Hepatocyte (in vitro differentiated cells): Measurements from ENCODE around the gene MINK1.

ENCODE experiments used
- EZH2phosphoT487 ChIP-seq: fragments of 200-600 bp; sonication (generic); IDR thresholded peaks from one replicate; pipeline ENCODE4 v1.6.1; 2018; ENCODE audit warnings: antibody characterized with exemption, mild to moderate bottlenecking, low read depth, moderate library complexity; ENCODE audit not compliant: unreplicated experiment, severe bottlenecking
- TF ChIP-seq, protein P1 (sequence below): fragments of 200-600 bp; sonication (generic); IDR thresholded peaks from 2 replicates; pipeline ENCODE4 v1.5.1; 2016; ENCODE audit warnings: antibody characterized with exemption, mild to moderate bottlenecking; ENCODE audit not compliant: poor library complexity

DNA sequence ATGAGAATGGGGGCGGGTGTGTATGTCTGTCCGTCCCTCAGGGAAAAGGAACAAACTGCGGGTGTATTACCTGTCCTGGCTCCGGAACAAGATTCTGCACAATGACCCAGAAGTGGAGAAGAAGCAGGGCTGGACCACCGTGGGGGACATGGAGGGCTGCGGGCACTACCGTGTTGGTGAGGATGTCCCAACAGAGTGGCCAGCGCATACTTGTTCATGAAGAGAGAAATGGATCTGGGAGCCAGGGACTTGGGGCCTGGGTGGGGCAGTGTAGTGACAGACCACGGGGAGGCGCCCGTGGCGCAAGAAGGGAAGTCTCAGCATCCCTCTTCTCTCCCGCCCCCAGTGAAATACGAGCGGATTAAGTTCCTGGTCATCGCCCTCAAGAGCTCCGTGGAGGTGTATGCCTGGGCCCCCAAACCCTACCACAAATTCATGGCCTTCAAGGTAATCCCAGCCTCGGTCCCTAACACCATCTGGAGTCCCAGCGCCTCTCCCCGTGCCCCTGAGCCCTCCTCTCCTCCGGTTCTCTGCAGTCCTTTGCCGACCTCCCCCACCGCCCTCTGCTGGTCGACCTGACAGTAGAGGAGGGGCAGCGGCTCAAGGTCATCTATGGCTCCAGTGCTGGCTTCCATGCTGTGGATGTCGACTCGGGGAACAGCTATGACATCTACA lies 62.7 kb downstream of the MINK1 start:
- TF ChIP-seq, protein P1, sequence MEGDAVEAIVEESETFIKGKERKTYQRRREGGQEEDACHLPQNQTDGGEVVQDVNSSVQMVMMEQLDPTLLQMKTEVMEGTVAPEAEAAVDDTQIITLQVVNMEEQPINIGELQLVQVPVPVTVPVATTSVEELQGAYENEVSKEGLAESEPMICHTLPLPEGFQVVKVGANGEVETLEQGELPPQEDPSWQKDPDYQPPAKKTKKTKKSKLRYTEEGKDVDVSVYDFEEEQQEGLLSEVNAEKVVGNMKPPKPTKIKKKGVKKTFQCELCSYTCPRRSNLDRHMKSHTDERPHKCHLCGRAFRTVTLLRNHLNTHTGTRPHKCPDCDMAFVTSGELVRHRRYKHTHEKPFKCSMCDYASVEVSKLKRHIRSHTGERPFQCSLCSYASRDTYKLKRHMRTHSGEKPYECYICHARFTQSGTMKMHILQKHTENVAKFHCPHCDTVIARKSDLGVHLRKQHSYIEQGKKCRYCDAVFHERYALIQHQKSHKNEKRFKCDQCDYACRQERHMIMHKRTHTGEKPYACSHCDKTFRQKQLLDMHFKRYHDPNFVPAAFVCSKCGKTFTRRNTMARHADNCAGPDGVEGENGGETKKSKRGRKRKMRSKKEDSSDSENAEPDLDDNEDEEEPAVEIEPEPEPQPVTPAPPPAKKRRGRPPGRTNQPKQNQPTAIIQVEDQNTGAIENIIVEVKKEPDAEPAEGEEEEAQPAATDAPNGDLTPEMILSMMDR: no peak
- no peak for TF ChIP-seq EZH2phosphoT487
